ENCODE data around the gene GNA12. TPM values are rescaled to one million over a fixed set of nuclear protein-coding genes. Genes with fewer than 3 reads are reported as not detected.

The GNA12 gene
- total and polyA plus RNA-seq, 4 donors: 3.7 to 19.0 (median 11.3) TPM

DNA sequence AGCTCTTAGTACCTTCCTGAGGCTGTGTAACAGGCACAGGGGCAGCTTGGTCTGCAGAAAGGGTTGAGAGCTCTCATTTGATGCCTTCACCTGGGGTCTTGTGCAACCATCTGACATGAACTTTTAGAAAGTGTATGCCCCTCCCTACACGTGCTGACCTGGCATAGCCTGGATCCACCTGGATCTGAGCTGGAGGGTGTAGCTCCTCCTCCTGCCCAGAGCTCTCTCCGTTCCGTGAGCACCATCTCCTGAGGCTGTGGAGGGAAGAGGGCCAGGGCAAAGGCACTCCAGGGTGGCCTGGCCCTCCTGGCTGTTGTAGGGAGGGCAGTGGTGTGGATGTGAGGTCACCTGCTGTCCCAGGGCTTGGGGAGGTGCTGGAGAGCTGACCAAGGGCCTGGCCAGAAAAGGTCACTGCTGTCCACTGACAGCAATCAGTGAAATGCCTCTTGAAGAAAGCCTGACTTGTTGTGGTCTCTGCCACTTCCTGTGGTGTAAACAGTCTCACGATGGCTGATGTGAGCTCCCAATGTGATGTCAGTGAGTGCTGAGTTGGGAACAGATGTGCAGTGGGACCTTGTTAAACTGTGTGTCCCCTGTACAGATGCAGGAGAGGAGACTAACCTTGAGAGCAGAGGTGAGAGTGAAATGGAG, 133.1 kb downstream of the GNA12 start:
- TF ChIP-seq, protein P1, sequence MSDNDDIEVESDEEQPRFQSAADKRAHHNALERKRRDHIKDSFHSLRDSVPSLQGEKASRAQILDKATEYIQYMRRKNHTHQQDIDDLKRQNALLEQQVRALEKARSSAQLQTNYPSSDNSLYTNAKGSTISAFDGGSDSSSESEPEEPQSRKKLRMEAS (IDR thresholded peaks at IDR 0.05): no peak
- TF ChIP-seq RAD21 (IDR thresholded peaks at IDR 0.05) (no peak), FOXA1 (IDR thresholded peaks at IDR 0.05) (no peak), FOXA2 (IDR thresholded peaks at IDR 0.05) (no peak), RXRA (IDR thresholded peaks at IDR 0.05) (no peak), HNF4G (IDR thresholded peaks at IDR 0.05) (no peak), EGR1 (IDR thresholded peaks at IDR 0.05; ENCODE audit: low read depth in 2 of 2) (no peak), GABPA (IDR thresholded peaks at IDR 0.05 in 1 of 2, conservative IDR thresholded peaks at IDR 0.05 in 1 of 2) (no peak), YY1 (IDR thresholded peaks at IDR 0.05) (no peak), TAF1 (conservative IDR thresholded peaks at IDR 0.05) (no peak), JUND (IDR thresholded peaks at IDR 0.05) (no peak), HNF4A (conservative IDR thresholded peaks at IDR 0.05) (no peak), NR2F2 (IDR thresholded peaks at IDR 0.05) (no peak)
- TF ChIP-seq, protein P2, sequence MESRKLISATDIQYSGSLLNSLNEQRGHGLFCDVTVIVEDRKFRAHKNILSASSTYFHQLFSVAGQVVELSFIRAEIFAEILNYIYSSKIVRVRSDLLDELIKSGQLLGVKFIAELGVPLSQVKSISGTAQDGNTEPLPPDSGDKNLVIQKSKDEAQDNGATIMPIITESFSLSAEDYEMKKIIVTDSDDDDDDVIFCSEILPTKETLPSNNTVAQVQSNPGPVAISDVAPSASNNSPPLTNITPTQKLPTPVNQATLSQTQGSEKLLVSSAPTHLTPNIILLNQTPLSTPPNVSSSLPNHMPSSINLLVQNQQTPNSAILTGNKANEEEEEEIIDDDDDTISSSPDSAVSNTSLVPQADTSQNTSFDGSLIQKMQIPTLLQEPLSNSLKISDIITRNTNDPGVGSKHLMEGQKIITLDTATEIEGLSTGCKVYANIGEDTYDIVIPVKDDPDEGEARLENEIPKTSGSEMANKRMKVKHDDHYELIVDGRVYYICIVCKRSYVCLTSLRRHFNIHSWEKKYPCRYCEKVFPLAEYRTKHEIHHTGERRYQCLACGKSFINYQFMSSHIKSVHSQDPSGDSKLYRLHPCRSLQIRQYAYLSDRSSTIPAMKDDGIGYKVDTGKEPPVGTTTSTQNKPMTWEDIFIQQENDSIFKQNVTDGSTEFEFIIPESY (IDR thresholded peaks at IDR 0.05): no peak
- TF ChIP-seq, protein P3, sequence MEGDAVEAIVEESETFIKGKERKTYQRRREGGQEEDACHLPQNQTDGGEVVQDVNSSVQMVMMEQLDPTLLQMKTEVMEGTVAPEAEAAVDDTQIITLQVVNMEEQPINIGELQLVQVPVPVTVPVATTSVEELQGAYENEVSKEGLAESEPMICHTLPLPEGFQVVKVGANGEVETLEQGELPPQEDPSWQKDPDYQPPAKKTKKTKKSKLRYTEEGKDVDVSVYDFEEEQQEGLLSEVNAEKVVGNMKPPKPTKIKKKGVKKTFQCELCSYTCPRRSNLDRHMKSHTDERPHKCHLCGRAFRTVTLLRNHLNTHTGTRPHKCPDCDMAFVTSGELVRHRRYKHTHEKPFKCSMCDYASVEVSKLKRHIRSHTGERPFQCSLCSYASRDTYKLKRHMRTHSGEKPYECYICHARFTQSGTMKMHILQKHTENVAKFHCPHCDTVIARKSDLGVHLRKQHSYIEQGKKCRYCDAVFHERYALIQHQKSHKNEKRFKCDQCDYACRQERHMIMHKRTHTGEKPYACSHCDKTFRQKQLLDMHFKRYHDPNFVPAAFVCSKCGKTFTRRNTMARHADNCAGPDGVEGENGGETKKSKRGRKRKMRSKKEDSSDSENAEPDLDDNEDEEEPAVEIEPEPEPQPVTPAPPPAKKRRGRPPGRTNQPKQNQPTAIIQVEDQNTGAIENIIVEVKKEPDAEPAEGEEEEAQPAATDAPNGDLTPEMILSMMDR (IDR thresholded peaks at IDR 0.05; ENCODE audit: low read depth, low read length, missing input control): no peak
- TF ChIP-seq, protein P4, sequence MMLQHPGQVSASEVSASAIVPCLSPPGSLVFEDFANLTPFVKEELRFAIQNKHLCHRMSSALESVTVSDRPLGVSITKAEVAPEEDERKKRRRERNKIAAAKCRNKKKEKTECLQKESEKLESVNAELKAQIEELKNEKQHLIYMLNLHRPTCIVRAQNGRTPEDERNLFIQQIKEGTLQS (IDR thresholded peaks at IDR 0.05): no peak
- TF ChIP-seq, protein P5, sequence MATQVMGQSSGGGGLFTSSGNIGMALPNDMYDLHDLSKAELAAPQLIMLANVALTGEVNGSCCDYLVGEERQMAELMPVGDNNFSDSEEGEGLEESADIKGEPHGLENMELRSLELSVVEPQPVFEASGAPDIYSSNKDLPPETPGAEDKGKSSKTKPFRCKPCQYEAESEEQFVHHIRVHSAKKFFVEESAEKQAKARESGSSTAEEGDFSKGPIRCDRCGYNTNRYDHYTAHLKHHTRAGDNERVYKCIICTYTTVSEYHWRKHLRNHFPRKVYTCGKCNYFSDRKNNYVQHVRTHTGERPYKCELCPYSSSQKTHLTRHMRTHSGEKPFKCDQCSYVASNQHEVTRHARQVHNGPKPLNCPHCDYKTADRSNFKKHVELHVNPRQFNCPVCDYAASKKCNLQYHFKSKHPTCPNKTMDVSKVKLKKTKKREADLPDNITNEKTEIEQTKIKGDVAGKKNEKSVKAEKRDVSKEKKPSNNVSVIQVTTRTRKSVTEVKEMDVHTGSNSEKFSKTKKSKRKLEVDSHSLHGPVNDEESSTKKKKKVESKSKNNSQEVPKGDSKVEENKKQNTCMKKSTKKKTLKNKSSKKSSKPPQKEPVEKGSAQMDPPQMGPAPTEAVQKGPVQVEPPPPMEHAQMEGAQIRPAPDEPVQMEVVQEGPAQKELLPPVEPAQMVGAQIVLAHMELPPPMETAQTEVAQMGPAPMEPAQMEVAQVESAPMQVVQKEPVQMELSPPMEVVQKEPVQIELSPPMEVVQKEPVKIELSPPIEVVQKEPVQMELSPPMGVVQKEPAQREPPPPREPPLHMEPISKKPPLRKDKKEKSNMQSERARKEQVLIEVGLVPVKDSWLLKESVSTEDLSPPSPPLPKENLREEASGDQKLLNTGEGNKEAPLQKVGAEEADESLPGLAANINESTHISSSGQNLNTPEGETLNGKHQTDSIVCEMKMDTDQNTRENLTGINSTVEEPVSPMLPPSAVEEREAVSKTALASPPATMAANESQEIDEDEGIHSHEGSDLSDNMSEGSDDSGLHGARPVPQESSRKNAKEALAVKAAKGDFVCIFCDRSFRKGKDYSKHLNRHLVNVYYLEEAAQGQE (IDR thresholded peaks at IDR 0.05): no peak
- 47% methylated on average over 4 of the region's 4 CpGs for WGBS
- Histone ChIP-seq H3K9me3 (ENCODE audit: control insufficient read depth in 4 of 4, low read length in 3 of 4) (no peaks in the 10 kb centered on the region), H3K4me1 (ENCODE audit: control insufficient read depth in 4 of 4, insufficient read depth in 4 of 4, low read length in 3 of 4) (peaks cover 0 to 11% (median 3%) of the 10 kb centered on the region in 4 donors), H3K36me3 (ENCODE audit: control insufficient read depth in 4 of 4, insufficient read depth in 3 of 4, low read depth in 1 of 4, low read length in 3 of 4) (no peaks in the 10 kb centered on the region), H3K27me3 (ENCODE audit: control insufficient read depth in 4 of 4, insufficient read depth in 4 of 4, low read length in 3 of 4) (no peaks in the 10 kb centered on the region), H3K9ac (ENCODE audit: low read depth in 1 of 2, low read length in 2 of 2) (no peak overlapping the region), H3K27ac (ENCODE audit: low read depth in 1 of 2, low read length in 2 of 2) (no peak overlapping the region), H3K4me3 (ENCODE audit: low read depth in 1 of 3, low read length in 3 of 3) (no peak overlapping the region)
- no peak for DNase-seq (ENCODE audit: low spot score)

Measured in liver (tissue), 9 donors.